Hindlimb muscle (tissue), 1 donor: Measurements from ENCODE around the gene GDE1. TPM values are rescaled to one million over a fixed set of nuclear protein-coding genes. Genes with fewer than 3 reads are reported as not detected.

Source experiments
- DNase-seq: peaks from one replicate; pipeline ENCODE4 v3.0.0-alpha.2; 2013
- polyA plus RNA-seq: library from polyadenylated mRNA; unstranded; fragments of 120-200 nt; gene quantifications from one replicate; pipeline ENCODE4 v1.2.1, GENCODE V29; 2013; ENCODE audit not compliant: insufficient read length

GDE1 gene
- polyA plus RNA-seq, 1 donor = 56.7 TPM

- DNase-seq = peak; percentile 94
Measured at GRCh38 chr16:19523559-19524355, 1.9 kb upstream of the GDE1 start, which contains the start of gene CCP110. Gene CCP110, plus strand, starts transcription at chr16:19523942. Its CDS starts 3,940 bp downstream, at chr16:19527882.

- DNase-seq = no peak
Measured at GRCh38 chr16:19523184-19523558, 1.3 kb upstream of the GDE1 start.

GRCh38 chr16:19522760-19523159, 862 bp upstream of the GDE1 start:
- DNase-seq = no peak

- no peak for DNase-seq
Measured at GRCh38 chr16:19522397-19522732, 467 bp upstream of the GDE1 start.

- DNase-seq = no peak
Measured at GRCh38 chr16:19520861-19521331, 1.0 kb downstream of the GDE1 start.

- no peak for DNase-seq
Measured at GRCh38 chr16:19518388-19518787, 3.5 kb downstream of the GDE1 start.

GRCh38 chr16:19517424-19518089, 4.3 kb downstream of the GDE1 start:
- DNase-seq = no peak

- DNase-seq = no peak
Measured at GRCh38 chr16:19515757-19516156, 6.1 kb downstream of the GDE1 start.

- DNase-seq = no peak
Measured at GRCh38 chr16:19513377-19514053, 8.4 kb downstream of the GDE1 start.

- no peak for DNase-seq
Measured at GRCh38 chr16:19512297-19512696, 9.6 kb downstream of the GDE1 start.

GRCh38 chr16:19507867-19508266, 14.0 kb downstream of the GDE1 start:
- no peak for DNase-seq

- no peak for DNase-seq
Measured at GRCh38 chr16:19506965-19507364, 14.9 kb downstream of the GDE1 start.

- no peak for DNase-seq
Measured at GRCh38 chr16:19505600-19506303, 16.1 kb downstream of the GDE1 start.

GRCh38 chr16:19503461-19504075, 18.3 kb downstream of the GDE1 start:
- DNase-seq = no peak

- peak; percentile 64 for DNase-seq
Measured at GRCh38 chr16:19502395-19503131, 19.3 kb downstream of the GDE1 start.

GRCh38 chr16:19499481-19499880, 22.4 kb downstream of the GDE1 start:
- no peak for DNase-seq

- no peak for DNase-seq
Measured at GRCh38 chr16:19499006-19499405, 22.9 kb downstream of the GDE1 start.

GRCh38 chr16:19497176-19497575, 24.7 kb downstream of the GDE1 start:
- no peak for DNase-seq

GRCh38 chr16:19490619-19491018, 31.3 kb downstream of the GDE1 start:
- no peak for DNase-seq

GRCh38 chr16:19488213-19488640, 33.7 kb downstream of the GDE1 start:
- no peak for DNase-seq

- no peak for DNase-seq
Measured at GRCh38 chr16:19486750-19487325, 35.1 kb downstream of the GDE1 start.
